Measurements from ENCODE around the gene MRPL11. TPM values are rescaled to one million over a fixed set of nuclear protein-coding genes. Genes with fewer than 3 reads are reported as not detected.

Gene MRPL11
- 73.0 TPM for total RNA-seq (ENCODE audit: unreplicated experiment)
- long read RNA-seq, transcript MRPL11-201 (5 exons, 1,605 nt): major isoform, 41 of 48 reads
- long read RNA-seq, transcript MRPL11-203 (5 exons, 1,527 nt): minor isoform, 7 of 48 reads
- long read RNA-seq, partial matches to known transcripts: 0 of 48 reads
- long read RNA-seq, other reads (novel, unspliced or antisense): 0 of 48 reads

GRCh38 chr11:66438504-66439466 is at the start of gene MRPL11:
MRPL11 (minus strand) TSS chr11:66438848; CDS start chr11:66438754, 94 bp downstream.
- Mint-ChIP-seq H3K36me3 (ENCODE audit: low read depth, unreplicated experiment) (peaks cover 13% of the 10 kb centered on the region), H3K4me1 (ENCODE audit: unreplicated experiment) (peaks cover 9% of the 10 kb centered on the region), H3K27me3 (ENCODE audit: unreplicated experiment) (peaks cover 12% of the 10 kb centered on the region), H3K9me3 (ENCODE audit: unreplicated experiment) (peaks cover 3% of the 10 kb centered on the region), H3K27ac (ENCODE audit: unreplicated experiment) (peak within 1 kb of the TSS; percentile 96), H3K4me3 (ENCODE audit: unreplicated experiment) (peak within 1 kb of the TSS; percentile 94)
- no peak for TF ChIP-seq CTCF (IDR thresholded peaks at IDR 0.05; ENCODE audit: unreplicated experiment)
- DNase-seq (ENCODE audit: low spot score): peak; percentile 91

GRCh38 chr11:66484806-66485380 is 46.2 kb upstream of the MRPL11 start:
- no peak for TF ChIP-seq CTCF (IDR thresholded peaks at IDR 0.05; ENCODE audit: unreplicated experiment)

GRCh38 chr11:66480117-66480938 is 41.7 kb upstream of the MRPL11 start, which contains the start of gene DPP3:
DPP3 (plus strand) TSS chr11:66480434; CDS start chr11:66482201, 1,767 bp downstream.
- peak within 1 kb of the TSS; percentile 78 for H3K27ac Mint-ChIP-seq (ENCODE audit: unreplicated experiment)
- H3K4me3 Mint-ChIP-seq (ENCODE audit: unreplicated experiment): peak within 1 kb of the TSS; percentile 96
- H3K36me3 Mint-ChIP-seq (ENCODE audit: low read depth, unreplicated experiment): peaks cover 4% of the 10 kb centered on the region
- TF ChIP-seq CTCF (IDR thresholded peaks at IDR 0.05; ENCODE audit: unreplicated experiment): no peak
- peak; percentile 97 for DNase-seq (ENCODE audit: low spot score)
- peaks cover 9% of the 10 kb centered on the region for H3K4me1 Mint-ChIP-seq (ENCODE audit: unreplicated experiment)
- no peaks in the 10 kb centered on the region for H3K9me3 Mint-ChIP-seq (ENCODE audit: unreplicated experiment)
- peaks cover 10% of the 10 kb centered on the region for H3K27me3 Mint-ChIP-seq (ENCODE audit: unreplicated experiment)

More at GRCh38 chr11:66484806-66485380, 46.2 kb upstream of the MRPL11 start:
- Mint-ChIP-seq H3K27me3 (ENCODE audit: unreplicated experiment) (peaks cover 2% of the 10 kb centered on the region), H3K4me1 (ENCODE audit: unreplicated experiment) (no peaks in the 10 kb centered on the region), H3K36me3 (ENCODE audit: low read depth, unreplicated experiment) (no peaks in the 10 kb centered on the region), H3K4me3 (ENCODE audit: unreplicated experiment) (no peak overlapping the region), H3K27ac (ENCODE audit: unreplicated experiment) (no peak overlapping the region), H3K9me3 (ENCODE audit: unreplicated experiment) (no peaks in the 10 kb centered on the region)
- DNase-seq (ENCODE audit: low spot score): no peak

GRCh38 chr11:66479394-66480116 is 40.9 kb upstream of the MRPL11 start:
- DNase-seq (ENCODE audit: low spot score): no peak
- no peaks in the 10 kb centered on the region for H3K9me3 Mint-ChIP-seq (ENCODE audit: unreplicated experiment)
- peaks cover 4% of the 10 kb centered on the region for H3K36me3 Mint-ChIP-seq (ENCODE audit: low read depth, unreplicated experiment)
- peaks cover 10% of the 10 kb centered on the region for H3K27me3 Mint-ChIP-seq (ENCODE audit: unreplicated experiment)
- peak overlapping the region; percentile 78 for H3K27ac Mint-ChIP-seq (ENCODE audit: unreplicated experiment)
- peaks cover 9% of the 10 kb centered on the region for H3K4me1 Mint-ChIP-seq (ENCODE audit: unreplicated experiment)
- H3K4me3 Mint-ChIP-seq (ENCODE audit: unreplicated experiment): peak overlapping the region; percentile 96
- no peak for TF ChIP-seq CTCF (IDR thresholded peaks at IDR 0.05; ENCODE audit: unreplicated experiment)
